Transverse colon (tissue), 4 donors: ENCODE results near the gene SPG11.

Experiments
- POLR2A ChIP-seq: fragments of 450-650 bp; IDR thresholded peaks from one replicate; pipeline ENCODE4 v1.6.1; 2016; ENCODE audit warnings: antibody characterized with exemption, mild to moderate bottlenecking, moderate library complexity
- POLR2AphosphoS5 ChIP-seq, 3 donors: sonication (generic); formaldehyde crosslinking; IDR thresholded peaks; one replicate each; pipeline ENCODE4 v1.6.1; 2016; ENCODE audit warnings: antibody characterized with exemption in 3 of 3
- TF ChIP-seq, protein P1 (sequence below), 5 experiments: fragments of 200-600 bp in 3 of 5; fragments of 450-650 bp in 2 of 5; sonication (generic) in 3 of 5; IDR thresholded peaks; 1 replicate in 2 of 5; 2 replicates in 3 of 5; pipeline ENCODE4 v1.5.1; 2016 to 2017; ENCODE audit warnings: antibody characterized with exemption in 5 of 5, inconsistent platforms in 3 of 5, mild to moderate bottlenecking in 2 of 5, moderate library complexity in 1 of 5

- TF ChIP-seq POLR2A = no peak
- TF ChIP-seq POLR2AphosphoS5 (IDR thresholded peaks at IDR 0.05) = no peak
- TF ChIP-seq, protein P1, sequence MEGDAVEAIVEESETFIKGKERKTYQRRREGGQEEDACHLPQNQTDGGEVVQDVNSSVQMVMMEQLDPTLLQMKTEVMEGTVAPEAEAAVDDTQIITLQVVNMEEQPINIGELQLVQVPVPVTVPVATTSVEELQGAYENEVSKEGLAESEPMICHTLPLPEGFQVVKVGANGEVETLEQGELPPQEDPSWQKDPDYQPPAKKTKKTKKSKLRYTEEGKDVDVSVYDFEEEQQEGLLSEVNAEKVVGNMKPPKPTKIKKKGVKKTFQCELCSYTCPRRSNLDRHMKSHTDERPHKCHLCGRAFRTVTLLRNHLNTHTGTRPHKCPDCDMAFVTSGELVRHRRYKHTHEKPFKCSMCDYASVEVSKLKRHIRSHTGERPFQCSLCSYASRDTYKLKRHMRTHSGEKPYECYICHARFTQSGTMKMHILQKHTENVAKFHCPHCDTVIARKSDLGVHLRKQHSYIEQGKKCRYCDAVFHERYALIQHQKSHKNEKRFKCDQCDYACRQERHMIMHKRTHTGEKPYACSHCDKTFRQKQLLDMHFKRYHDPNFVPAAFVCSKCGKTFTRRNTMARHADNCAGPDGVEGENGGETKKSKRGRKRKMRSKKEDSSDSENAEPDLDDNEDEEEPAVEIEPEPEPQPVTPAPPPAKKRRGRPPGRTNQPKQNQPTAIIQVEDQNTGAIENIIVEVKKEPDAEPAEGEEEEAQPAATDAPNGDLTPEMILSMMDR (IDR thresholded peaks at IDR 0.05) = no peak
These were observed 64.6 kb downstream of the SPG11 start for GRCh38 chr15:44598892-44599291.
